GM21717 (cell line): ENCODE data around the gene KIRREL3.
A peak's percentile ranks its signal among the peaks of the same experiment; 100 is the strongest.

Experiments used
- ATAC-seq: cut with Tn5 transposase; IDR thresholded peaks from one replicate; pipeline ENCODE4 v1.9.1; 2021; ENCODE audit warnings: mild to moderate bottlenecking, moderate library complexity; ENCODE audit not compliant: unreplicated experiment

Gene KIRREL3

DNA sequence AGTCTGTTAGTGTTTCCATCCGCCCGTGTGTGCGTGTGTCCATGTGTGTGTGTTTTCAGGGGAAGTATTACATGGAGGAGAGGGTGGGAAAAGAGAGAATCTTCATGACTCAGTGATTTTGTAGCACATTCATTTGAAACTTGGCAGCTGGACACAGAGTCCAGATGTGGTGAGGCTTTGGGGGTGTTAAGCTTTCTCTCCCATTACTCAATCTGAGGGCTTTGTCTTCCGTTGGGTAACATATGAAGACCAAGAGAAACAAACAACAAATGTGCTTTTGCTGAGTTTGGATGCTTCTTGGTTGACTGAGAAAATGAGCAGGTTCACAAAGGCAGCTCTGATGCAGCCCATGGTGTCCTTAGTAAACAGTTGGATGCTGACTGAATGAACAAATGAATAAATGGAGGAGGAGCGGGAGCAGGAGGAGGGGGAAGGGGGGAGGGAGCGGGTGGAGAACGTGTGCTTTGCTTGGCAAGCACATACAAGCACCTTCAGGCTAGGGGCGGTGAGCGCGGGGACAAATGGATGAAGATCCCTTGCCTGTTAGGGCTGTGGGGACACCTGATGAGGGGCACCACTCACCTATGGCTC is 540.8 kb downstream of the KIRREL3 start:
- no peak for ATAC-seq

DNA sequence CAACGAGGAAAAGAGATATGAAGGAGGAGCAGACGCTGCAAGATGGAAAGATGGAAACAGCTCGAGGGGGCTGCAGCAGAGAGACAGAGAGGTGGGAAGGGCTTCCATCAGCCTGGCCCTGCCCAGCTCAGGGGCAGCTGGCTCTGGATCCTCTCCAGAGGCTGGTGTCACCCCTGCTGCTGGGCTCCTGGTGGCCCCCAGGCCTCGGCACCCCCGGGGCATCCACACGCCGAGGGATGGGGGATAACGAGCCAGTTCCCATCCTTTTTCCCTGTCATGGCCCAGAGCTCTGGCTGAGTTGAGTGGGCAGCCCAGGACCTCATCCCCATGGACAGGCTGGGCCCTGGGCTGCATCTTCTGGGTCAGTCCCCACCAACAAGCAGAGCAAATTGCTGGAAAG is 542.8 kb downstream of the KIRREL3 start:
- ATAC-seq: no peak

DNA sequence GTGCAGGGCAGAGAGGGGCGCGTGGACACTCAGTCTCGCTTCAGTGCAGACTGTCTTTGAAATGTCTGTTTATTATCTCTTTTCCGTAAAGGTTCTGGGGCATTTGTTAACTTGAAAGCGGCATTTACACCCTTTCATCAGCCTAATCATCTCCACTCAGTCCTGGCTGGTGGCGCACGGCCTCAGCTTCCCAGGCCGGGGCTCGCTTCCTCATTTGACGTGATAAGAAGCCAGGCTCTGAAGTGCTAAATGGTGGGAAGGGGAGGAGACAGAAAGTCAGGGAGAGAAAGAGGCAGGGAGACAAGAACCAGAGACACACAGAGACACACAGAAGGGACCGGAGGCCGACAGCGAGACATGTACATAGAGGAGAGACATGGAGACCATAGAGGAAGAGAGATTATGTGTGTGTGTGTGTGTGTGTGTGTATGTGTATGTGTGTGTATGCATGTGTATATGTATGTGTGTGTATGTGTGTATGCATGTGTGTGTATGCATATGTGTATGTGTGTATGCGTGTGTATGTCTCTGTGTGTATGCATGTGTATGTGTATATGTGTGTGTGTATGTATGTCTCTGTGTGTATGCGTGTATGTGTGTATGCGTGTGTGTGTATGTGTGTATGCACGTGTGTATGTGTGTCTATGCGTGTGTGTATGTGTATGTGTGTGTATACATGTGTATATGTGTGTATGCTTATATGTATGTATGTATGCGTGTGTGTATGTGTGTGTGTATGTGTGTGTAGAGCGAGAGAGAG is 543.6 kb downstream of the KIRREL3 start:
- ATAC-seq: no peak

DNA sequence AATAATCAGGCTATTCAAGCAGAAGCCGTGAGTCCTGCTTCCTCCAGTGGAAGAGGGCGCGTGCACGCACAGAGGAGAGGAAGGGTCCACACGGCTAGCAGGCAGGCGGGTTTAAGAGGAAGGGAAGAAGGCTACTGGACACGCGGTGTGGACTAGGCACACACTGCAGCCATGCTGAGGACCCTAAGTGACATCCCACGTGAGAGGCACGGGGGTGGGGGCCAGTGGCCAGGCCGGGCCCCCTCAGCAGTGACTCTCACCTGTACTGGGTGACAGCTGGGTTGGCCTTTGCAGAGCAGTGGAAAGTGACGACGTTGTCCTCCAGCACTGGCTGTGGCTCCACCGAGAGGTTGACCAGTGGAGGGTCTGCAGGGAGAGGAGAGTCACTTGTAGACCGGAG is 544.5 kb downstream of the KIRREL3 start:
- no peak for ATAC-seq

DNA sequence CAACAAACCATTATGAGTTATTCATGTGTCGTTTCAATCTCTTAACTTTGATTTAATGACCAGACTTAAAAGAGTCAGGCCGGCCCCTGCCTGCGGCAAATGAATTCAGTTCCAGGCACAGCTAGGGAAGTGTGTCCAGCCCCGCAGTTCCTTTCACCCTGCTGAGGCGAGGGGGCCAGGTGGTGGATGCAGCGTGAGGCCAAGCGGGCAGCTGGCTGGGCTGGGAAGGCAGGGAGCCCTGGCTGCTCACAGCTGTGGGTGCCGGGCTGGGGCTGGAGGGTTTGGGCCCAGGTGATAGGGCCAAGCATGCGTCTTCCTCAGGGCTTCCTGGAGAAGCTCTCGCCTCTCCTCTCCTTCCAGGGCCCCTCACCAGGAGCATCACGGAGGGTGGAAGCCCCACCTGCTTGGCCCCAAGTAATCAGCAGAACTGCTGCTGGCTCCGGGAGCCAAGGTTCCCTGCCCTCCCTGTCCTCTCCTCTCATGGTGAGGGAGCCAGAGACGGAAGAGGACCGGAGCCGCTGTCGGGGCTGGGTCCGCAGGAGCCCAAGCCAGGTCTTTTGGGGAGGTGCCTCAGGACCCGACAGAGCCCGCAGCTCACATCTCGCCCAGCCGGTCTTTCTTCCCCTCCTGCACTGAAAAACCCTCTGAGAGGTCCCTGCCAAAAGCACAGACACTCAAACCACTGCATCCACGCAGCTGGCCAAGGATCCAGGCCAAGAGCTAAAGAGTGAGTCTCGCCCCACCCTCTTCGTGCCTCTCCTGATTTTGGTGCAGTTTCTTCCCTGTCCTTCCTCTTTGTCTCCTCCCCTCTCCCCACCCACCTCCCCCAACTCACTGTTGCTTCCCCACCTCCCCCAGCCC is 548.1 kb downstream of the KIRREL3 start:
- ATAC-seq: no peak

DNA sequence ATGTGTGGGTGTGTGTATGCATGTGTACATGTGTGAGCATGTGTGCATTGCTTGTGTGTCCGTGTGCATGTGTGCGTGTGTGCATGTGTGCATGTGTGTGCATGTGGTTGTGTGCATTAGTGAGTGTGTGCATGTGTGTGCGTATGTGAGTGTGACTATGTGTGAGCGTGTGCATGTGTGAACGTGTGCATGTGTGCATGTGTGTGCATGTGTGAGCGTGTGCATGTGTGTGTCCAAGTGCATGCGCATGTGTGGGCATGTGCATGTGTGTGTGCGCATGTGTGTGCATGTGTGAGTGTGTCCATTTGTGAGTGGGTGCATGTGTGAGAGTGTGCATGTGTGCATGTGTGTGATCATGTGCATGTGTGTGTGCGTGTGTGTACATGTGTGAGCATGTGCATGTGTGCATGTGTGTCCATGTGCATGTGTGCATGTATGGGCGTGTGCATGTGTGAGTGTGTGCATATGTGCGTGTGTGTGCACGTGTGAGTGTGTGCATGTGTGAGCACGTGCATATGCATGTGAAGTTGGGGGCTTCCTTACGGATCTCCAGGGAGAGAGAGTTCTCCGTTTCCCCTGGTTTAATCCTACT is 549.3 kb downstream of the KIRREL3 start:
- no peak for ATAC-seq

DNA sequence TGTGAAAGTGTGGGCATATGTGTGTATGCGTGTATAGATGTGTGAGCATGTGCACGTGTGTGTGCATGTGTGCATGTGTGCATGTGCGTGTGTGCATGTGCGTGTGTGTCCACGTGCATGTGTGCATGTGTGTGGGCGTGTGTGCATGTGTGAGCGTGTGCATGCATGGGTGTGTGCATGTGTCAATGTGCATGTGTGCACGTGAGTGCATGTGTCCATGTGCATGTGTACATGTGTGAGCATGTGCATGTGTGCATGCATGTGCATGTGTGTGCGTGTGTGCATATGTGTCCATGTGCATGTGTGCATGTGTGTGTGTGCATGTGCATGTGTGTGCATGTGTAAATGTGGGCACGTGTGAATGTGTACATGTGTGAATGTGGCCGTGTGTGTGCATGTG is 549.8 kb downstream of the KIRREL3 start:
- no peak for ATAC-seq

DNA sequence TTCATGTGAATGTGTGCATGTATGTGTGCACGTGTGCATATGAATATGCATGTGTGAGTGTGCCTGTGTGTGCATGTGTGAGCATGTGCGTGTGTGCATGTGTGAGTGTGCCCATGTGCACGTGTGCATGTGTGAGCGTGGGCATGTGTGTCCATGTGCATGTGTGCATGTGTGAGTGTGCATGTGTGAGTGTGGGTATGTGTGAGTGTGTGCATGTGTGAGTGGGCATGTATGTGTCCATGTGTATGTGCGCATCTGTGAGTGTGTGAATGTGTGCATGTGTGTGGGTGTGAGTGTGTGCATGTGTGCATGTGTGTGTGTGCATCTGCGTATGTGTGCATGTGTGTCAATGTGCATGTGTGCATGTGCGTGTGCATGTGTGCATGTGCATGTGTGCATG is 550.4 kb downstream of the KIRREL3 start:
- ATAC-seq: no peak

DNA sequence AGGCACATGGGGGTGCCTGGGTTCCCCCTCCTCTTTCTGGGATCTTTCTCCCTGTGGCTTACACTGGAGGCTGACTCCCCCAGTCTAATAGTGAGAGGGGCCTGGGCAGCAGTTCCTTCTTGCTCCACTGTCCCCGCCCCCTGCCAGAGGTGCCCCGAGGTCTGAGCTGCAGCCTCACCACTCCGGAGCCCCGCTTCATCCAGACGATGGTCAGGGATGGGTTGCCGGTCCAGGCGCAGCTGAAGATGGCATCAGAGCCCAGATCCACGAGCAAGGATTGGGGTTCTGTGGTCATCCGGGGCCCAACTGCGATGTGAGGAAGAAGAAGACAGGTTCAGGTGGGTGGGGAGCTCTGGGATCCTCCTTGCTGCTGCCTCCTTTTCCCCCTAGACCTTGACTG is 554.0 kb downstream of the KIRREL3 start:
- no peak for ATAC-seq

DNA sequence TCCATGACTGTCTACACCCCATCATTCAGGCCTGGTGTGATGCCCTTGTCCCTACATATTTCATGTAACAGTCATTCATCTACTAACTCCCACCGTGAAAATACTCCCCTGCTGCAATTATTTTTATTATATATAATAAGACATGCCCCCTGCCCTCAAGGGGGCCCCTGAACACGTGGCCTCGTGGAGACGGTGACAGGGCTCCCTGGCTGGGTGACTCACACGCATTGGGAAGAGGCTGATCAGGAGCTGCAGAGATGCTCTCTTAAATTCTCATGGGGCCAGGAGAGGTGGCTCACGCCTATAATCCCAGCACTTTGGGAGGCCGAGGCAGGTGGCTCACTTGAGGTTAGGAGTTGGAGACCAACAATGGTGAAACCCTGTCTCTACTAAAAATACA is 556.5 kb downstream of the KIRREL3 start:
- no peak for ATAC-seq

DNA sequence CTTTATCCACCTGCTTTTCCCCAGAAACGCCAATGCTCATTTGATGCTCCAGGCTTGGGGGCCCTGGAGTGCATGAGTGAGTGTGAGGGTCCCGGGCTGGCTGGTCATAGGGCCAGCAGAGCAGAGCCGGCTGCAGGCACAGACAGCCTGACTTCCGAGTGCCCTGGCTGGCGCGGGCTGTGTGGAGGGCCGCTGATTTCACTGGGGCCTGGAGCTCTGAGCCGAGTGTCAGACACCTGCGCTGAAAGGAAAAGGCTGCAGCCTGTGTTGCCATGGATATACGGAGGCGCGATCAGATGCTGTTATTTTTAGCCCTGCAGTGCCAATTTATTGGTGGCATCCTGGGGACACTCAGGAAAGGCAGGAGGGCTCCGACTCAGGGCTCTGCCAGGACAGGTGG is 557.5 kb downstream of the KIRREL3 start:
- no peak for ATAC-seq

DNA sequence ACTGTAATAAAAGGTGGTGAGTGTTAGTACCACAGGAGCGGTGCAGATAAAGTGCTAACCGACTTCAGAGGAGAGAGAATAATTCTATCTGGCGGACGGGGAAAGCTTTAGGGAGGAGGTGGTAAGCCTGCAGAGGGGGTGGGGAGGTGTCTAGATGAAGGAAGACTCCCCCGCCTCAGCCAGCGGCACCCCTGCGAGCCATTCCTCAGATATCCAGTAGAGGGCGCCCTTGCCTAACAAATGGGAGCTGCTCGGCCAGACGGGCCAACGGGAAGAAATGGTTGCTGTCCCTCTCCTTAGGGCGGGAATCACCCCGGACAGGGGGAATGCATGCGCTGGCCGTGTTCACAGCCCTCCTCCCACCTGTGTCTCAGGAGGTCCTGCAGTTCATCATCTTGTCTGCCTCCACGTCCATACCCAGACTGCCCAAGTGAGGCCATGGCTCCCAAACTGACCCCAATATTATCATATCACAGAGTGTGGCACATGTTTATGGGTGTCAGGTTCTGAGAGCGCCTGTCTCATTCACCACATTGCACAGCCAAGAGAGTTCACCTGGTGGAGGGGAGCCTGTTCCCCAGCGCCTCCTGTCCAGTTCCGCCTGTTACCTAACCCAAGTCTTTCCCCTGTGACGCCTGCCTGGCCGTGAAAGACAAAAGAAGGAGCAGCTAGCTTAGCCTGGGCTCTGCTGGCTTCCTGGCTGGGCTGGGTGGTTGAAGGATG is 559.6 kb downstream of the KIRREL3 start:
- peak; percentile 66 for ATAC-seq

DNA sequence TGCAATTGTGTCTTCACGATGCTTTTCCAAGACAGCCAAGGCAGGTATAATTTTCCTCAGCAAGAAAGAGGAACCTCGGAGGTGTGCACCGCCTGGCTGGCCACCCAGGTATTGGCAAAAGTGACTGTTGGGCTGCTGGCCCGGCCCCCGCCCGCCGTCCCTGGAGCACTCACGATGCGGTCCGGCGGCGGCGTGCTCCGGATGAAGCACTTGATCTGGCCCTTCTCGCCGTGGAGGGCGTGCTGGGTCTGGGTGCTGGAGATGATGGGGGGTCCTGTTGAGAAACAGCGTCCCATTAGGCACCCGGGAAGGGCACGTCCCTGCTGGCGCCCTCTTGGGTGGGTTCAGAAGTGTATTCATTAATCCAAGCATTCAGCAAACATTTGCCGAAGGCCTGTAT is 560.3 kb downstream of the KIRREL3 start:
- no peak for ATAC-seq

DNA sequence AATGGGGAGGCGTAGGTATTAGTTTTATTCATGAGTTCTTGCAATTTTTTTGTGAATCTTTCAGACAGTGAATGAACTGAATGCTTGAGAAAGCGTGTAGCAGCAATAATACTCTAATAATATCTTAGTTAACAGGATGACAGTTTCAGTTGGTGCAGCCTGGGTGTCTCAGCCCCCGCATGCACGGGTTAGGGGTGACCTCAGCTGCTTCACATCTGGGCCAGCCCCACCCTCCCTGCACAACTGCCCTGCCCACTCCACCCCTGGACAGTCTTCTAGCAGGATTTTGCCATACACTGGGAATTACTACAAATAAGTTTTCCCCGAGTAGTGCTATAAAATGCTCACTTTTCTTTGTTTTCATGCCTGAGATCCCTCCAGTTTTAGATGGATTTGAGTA is 561.9 kb downstream of the KIRREL3 start:
- no peak for ATAC-seq

DNA sequence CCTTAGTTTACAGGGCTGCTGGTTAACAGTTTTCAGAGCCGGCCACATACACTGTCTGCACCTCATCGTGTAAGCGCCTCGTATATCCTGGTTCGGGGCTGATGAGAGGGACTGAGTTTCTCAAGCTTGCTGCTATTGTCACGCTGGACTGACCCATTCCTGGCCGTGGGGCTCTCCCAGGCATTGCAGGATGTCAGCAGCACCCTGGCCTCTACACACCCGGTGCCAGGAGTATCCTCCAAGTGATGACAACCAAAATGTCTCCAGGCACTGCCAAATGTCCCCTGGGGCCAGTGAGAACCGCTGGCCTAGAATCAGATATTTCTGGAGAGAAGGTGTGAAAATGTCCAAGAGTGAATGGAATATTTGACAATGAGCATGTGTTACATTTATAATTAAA is 562.3 kb downstream of the KIRREL3 start:
- no peak for ATAC-seq

DNA sequence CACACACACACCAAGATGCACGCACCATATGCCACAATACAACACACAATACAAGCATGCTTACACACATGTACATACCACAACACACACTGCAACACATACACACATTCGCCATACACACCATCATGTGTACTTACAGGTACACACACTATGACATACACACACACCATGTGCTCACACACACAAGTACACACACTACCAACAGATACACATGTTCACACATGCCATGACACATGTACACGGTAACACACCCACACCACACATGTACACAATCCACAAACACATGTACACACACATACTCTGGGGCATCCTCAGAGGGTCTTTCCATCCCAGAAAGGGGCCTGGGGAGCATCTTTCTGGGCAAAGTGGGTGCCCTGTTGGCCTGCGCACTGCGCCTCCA is 562.8 kb downstream of the KIRREL3 start:
- no peak for ATAC-seq

DNA sequence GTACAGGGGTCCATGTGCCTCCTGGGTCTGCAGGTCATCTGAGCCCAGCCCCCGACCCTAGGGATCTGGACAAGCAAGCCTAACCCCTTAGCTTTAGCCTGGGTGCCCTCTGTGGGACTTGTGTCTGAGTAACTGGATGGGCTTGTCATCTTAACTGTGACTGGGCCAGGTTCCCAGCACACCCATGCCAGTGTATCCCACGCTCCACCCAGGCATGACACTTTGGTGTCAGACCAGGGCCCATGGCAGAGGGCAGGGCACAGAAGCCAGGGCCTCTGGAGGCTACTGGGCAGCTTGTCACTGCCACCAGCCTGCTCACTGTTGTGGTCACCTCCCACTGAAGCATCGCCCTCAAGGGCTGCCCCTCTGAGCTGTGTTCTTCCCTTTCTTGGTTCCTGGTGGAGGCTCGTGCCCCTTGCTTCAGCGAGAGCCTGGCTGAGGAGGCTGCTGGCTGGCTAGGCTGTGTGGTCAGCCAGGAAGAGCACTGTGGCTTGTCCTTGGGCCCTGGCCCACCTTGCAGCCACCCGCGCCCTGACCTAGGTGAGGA is 564.3 kb downstream of the KIRREL3 start:
- ATAC-seq: no peak

DNA sequence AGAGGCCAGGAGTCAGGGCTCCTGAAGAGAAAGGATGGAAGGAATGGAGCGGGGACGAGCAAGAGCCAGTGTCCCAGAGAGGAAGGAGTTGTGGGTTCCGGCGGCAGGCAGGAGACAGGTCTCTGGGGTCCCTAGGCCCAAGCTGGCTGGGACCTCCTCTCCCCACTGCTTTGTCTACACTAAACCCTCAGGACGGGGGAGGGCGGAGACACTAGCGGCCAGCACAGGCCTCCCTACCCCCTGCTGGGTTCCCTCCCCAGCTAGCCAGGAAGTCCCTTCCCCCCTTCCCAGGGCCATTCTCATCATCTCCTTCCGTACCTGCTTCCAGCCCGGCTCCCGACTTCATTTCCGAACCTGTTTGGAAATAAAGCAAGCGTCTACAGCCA is 565.6 kb downstream of the KIRREL3 start:
- ATAC-seq: no peak

DNA sequence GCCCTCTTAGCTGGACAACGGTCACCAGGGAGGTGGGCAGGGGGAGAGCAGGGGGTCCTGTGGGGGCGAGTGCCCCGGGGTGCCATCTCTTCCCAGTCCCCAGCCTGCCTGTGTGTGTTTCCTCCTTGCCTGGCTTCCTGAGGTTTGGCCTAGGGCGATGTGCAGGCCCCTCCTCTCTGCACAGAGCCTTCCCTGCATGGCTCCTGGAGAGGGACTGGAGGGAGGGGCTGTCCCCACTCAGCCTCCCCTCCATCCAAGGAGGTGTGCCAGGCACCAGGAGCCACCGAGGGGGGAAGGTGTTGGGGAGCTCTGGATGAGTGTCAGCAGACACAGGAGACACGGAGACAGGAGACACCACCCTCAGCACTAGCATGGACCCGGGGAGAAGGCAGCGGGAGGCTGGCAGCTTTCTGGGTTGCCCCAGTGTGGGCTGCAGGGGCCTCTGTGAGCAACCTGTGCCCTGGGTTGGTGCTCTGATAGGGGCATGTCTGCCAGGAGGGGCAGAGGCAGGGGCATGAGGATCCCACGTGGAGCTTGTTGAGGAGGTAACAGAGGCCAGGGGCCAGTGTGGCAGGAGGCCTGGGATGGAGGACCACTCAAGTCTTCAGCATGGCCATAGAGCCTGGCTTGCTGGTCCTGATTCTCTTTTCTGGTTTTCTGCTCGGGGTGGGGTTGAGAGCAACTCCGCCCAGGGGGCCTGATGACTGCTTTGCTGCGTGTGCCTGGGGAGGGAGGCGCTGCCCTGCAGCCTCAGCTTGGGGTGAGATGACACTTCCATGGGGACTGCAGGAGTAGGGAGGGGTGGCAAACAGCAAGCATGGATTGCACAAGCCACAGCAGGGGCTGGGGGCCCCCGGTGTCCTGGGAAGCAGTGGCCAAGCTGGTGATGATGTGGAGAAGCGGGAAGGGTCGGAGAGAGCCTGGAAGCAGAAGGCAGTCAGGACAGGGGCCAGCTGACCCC is 566.3 kb downstream of the KIRREL3 start:
- no peak for ATAC-seq
